T-cell (primary cell): ENCODE results near the gene CEBPG. TPM values are rescaled to one million over a fixed set of nuclear protein-coding genes. Genes with fewer than 3 reads are reported as not detected.

Source experiments
- ATAC-seq, 4 experiments: fragments of 200-7000 bp in 3 of 4; fragments of 150-1000 bp in 1 of 4; cut with Tn5 transposase; replicated peaks in 1 of 4; 1 replicate in 3 of 4; 2 replicates in 1 of 4; pipeline ENCODE4 v1.10.0; 2021; ENCODE audit warnings: moderate library complexity in 3 of 4, mild to moderate bottlenecking in 2 of 4, moderate number of reproducible peaks in 1 of 4
- CTCF ChIA-PET, 2 donors: fragments of 300-600 bp; sonication (Branson Sonifier 250); formaldehyde crosslinking; loops; one replicate each; lab custom pipeline; 2022; ENCODE audit warnings: antibody characterized with exemption in 2 of 2; lab: Charles Lee
- POLR2A ChIA-PET, 2 donors: fragments of 300-600 bp; sonication (Branson Sonifier 250); formaldehyde crosslinking; loops; one replicate each; lab custom pipeline; 2022; ENCODE audit warnings: antibody characterized with exemption in 2 of 2; lab: Charles Lee
- DNase-seq, 35 experiments: peaks; one replicate each; pipeline versions ENCODE4 v3.0.0 to v3.0.0-alpha.2; 2013 to 2023
- H3K27ac ChIP-seq: one replicate; pipeline ENCODE4 v1.5.1; 2013; ENCODE audit warnings: low read length
- H3K27me3 ChIP-seq, 2 experiments: replicated peaks in 1 of 2; 1 replicate in 1 of 2; 2 replicates in 1 of 2; pipeline versions ENCODE4 v1.6.1 to v1.7.0; 2013; ENCODE audit warnings: low read length in 1 of 2, mixed read lengths in 1 of 2; ENCODE audit not compliant: control insufficient read depth in 2 of 2, insufficient read depth in 2 of 2; ENCODE audit errors: extremely low read depth in 1 of 2
- H3K36me3 ChIP-seq, 2 donors: 1 replicate in 1 of 2; 2 replicates in 1 of 2; pipeline versions ENCODE4 v1.6.1 to v1.7.0; 2013; ENCODE audit warnings: low read length in 1 of 2; ENCODE audit not compliant: control insufficient read depth in 2 of 2, insufficient read depth in 1 of 2; ENCODE audit errors: extremely low read depth in 1 of 2
- H3K4me1 ChIP-seq, 2 experiments: 1 replicate in 1 of 2; 2 replicates in 1 of 2; pipeline versions ENCODE4 v1.6.1 to v1.7.0; 2013; ENCODE audit warnings: low read length in 2 of 2, mixed read lengths in 1 of 2; ENCODE audit not compliant: insufficient read depth in 2 of 2, control insufficient read depth in 1 of 2; ENCODE audit errors: extremely low read depth in 1 of 2
- H3K4me3 ChIP-seq, 2 donors: 1 replicate in 1 of 2; 2 replicates in 1 of 2; pipeline versions ENCODE4 v1.5.1 to v1.7.0; 2013; ENCODE audit warnings: mild to moderate bottlenecking in 2 of 2, low read length in 1 of 2, moderate library complexity in 1 of 2; ENCODE audit not compliant: control insufficient read depth in 1 of 2; ENCODE audit errors: extremely low read depth in 1 of 2
- H3K9me3 ChIP-seq: 2 replicates; pipeline ENCODE4 v1.7.0; 2013
- H3K27ac Mint-ChIP-seq, 2 donors: one replicate each; pipeline ENCODE4 v1.8.0; 2020 to 2021; ENCODE audit warnings: mild to moderate bottlenecking in 2 of 2, mixed read lengths in 2 of 2
- H3K27me3 Mint-ChIP-seq, 2 donors: one replicate each; pipeline ENCODE4 v1.8.0; 2021 to 2022; ENCODE audit warnings: mixed read lengths in 2 of 2
- H3K36me3 Mint-ChIP-seq: one replicate; pipeline ENCODE4 v1.8.0; 2021; ENCODE audit warnings: mixed read lengths
- H3K4me1 Mint-ChIP-seq, 3 donors: one replicate each; pipeline ENCODE4 v1.8.0; 2020 to 2022; ENCODE audit warnings: mixed read lengths in 3 of 3, mild to moderate bottlenecking in 1 of 3
- H3K4me3 Mint-ChIP-seq, 3 donors: one replicate each; pipeline ENCODE4 v1.8.0; 2020 to 2022; ENCODE audit warnings: mild to moderate bottlenecking in 3 of 3, mixed read lengths in 3 of 3, moderate library complexity in 3 of 3
- H3K9me3 Mint-ChIP-seq, 3 donors: one replicate each; pipeline ENCODE4 v1.8.0; 2020 to 2022; ENCODE audit warnings: mixed read lengths in 3 of 3
- WGBS: methylation state at CpG from one replicate; pipeline ENCODE4 v1.1.5; 2013; ENCODE audit warnings: missing lambda C conversion rate; ENCODE audit not compliant: insufficient coverage; 5-methylcytosine and 5-hydroxymethylcytosine counted together
- total RNA-seq, 35 experiments: library from RNA in 6 of 35; stranded (reverse) in 6 of 35; fragments of 120-200 nt in 1 of 35; gene quantifications; one replicate each; pipeline versions ENCODE4 v1.2.1 to v1.2.4 and lab custom pipeline; 2013 to 2026

The CEBPG gene
- total RNA-seq, 5 donors from 2014 or later (not counting 1 experiment from before 2014, with no cell fraction given) = 15.9 to 27.1 (median 25.1) TPM

- H3K4me1 Mint-ChIP-seq = no peaks in the 10 kb centered on the region
- H3K27me3 ChIP-seq = no peaks in the 10 kb centered on the region
- 89% methylated on average over 17 of the region's 22 CpGs for WGBS
- DNase-seq (no peak), ATAC-seq (no peak)
- H3K36me3 ChIP-seq = peaks cover 0 to 3% of the 10 kb centered on the region in 2 donors
- H3K27ac ChIP-seq = no peak overlapping the region
- H3K4me3 Mint-ChIP-seq = no peak overlapping the region
- no peaks in the 10 kb centered on the region for H3K4me1 ChIP-seq
- no peaks in the 10 kb centered on the region for H3K9me3 Mint-ChIP-seq
- H3K27ac Mint-ChIP-seq = no peak overlapping the region
- ChIA-PET POLR2A (no interaction called here), CTCF (interaction anchor here in 1 of 2 donors (0.7 kb wide), 1 partner anchor 164 kb away, joined by 4 read pairs; no protein-coding TSS in a partner anchor)
- H3K36me3 Mint-ChIP-seq = peaks cover 4% of the 10 kb centered on the region
- no peaks in the 10 kb centered on the region for H3K27me3 Mint-ChIP-seq
- H3K4me3 ChIP-seq = no peak overlapping the region
- no peaks in the 10 kb centered on the region for H3K9me3 ChIP-seq
Observed at GRCh38 chr19:33399745-33400681, 26.5 kb downstream of the CEBPG start.

DNA sequence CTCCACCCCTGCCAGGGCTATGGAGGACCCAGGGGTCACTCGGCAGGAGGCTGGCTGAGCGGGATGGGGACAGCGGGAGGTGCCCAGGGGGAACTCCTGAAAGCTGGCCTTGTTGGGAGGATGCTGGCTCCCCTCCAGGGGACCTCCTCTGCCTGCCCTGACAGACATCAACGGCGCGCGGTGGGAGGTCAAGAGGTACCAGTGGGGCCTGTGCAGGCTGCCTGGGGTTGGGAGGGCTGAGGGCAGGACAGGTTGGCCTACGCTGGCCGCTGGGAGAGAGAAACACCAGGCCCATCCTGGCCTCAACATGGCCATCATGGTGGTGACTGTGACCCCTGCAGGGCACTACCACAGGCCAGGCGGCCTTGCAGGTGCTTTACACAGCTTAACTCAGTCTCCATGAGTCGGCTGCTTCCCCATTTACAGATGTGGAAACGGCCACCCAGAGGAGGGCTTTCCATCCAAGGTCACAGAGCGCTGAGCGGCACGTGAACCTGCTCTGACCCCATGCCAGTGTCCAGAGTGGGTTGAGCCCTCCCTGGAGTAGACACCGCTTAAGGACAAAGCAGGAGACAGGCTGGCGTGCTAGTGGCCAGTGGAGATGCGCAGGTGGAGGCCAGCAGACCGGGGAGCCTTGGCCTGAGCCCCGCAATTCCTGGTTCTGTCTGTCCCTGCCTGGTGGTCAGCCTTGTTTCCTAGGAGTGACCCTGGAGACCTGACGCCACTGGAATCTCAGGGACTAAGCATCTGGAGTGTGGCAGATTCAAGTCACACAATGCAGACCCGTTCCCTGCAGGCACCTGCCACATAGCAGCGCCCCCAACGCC, 27.6 kb downstream of the CEBPG start:
- no peaks in the 10 kb centered on the region for H3K4me1 Mint-ChIP-seq
- H3K4me3 Mint-ChIP-seq = no peak overlapping the region
- no peak overlapping the region for H3K27ac ChIP-seq
- WGBS = 87% methylated on average over 20 of the region's 24 CpGs
- no peaks in the 10 kb centered on the region for H3K9me3 Mint-ChIP-seq
- H3K9me3 ChIP-seq = no peaks in the 10 kb centered on the region
- peaks cover 4% of the 10 kb centered on the region for H3K36me3 Mint-ChIP-seq
- H3K4me1 ChIP-seq = no peaks in the 10 kb centered on the region
- ATAC-seq (no peak), DNase-seq (peak in 1 of 35 experiments; percentile 1)
- POLR2A ChIA-PET = no interaction called here
- no peaks in the 10 kb centered on the region for H3K27me3 ChIP-seq
- CTCF ChIA-PET = interaction anchor here in 1 of 2 donors (0.7 kb wide), 1 partner anchor 165 kb away, joined by 4 read pairs; no protein-coding TSS in a partner anchor
- H3K4me3 ChIP-seq = no peak overlapping the region
- peaks cover 0 to 3% of the 10 kb centered on the region in 2 donors for H3K36me3 ChIP-seq
- no peak overlapping the region for H3K27ac Mint-ChIP-seq
- no peaks in the 10 kb centered on the region for H3K27me3 Mint-ChIP-seq

- DNase-seq (peak in 1 of 35 experiments; percentile 2), ATAC-seq (no peak)
- Histone ChIP-seq H3K4me3 (no peak overlapping the region), H3K36me3 (peaks cover 0 to 3% of the 10 kb centered on the region in 2 donors), H3K27ac (no peak overlapping the region), H3K9me3 (no peaks in the 10 kb centered on the region), H3K27me3 (no peaks in the 10 kb centered on the region), H3K4me1 (peaks cover 0 to 3% of the 10 kb centered on the region in 2 experiments)
- CTCF ChIA-PET = interaction anchor here in 1 of 2 donors (0.6 kb wide), 1 partner anchor 229 kb away, joined by 6 read pairs; no protein-coding TSS in a partner anchor
- POLR2A ChIA-PET = no interaction called here
- Mint-ChIP-seq H3K36me3 (peaks cover 4% of the 10 kb centered on the region), H3K27ac (no peak overlapping the region), H3K9me3 (no peaks in the 10 kb centered on the region), H3K4me1 (no peaks in the 10 kb centered on the region), H3K4me3 (no peak overlapping the region), H3K27me3 (no peaks in the 10 kb centered on the region)
- WGBS = 94% methylated on average over 20 of the region's 30 CpGs
Observed at GRCh38 chr19:33401683-33402420, 28.3 kb downstream of the CEBPG start.

GRCh38 chr19:33402421-33403220, 29.1 kb downstream of the CEBPG start:
- no peak for ATAC-seq
- POLR2A ChIA-PET = no interaction called here

GRCh38 chr19:33403221-33403972, 29.9 kb downstream of the CEBPG start:
- no peaks in the 10 kb centered on the region for H3K27me3 Mint-ChIP-seq
- no peak overlapping the region for H3K4me3 Mint-ChIP-seq
- CTCF ChIA-PET = interaction anchor here in 1 of 2 donors (0.5 kb wide), 1 partner anchor 780 kb away, joined by 7 read pairs; no protein-coding TSS in a partner anchor
- DNase-seq = peak in 1 of 35 experiments; percentile 2
- POLR2A ChIA-PET = no interaction called here
- no peak for ATAC-seq
- no peaks in the 10 kb centered on the region for H3K9me3 Mint-ChIP-seq
- Histone ChIP-seq H3K9me3 (no peaks in the 10 kb centered on the region), H3K27me3 (no peaks in the 10 kb centered on the region), H3K4me3 (no peak overlapping the region), H3K4me1 (peaks cover 0 to 6% of the 10 kb centered on the region in 2 experiments), H3K36me3 (peaks cover 0 to 3% of the 10 kb centered on the region in 2 donors), H3K27ac (no peak overlapping the region)
- peaks cover 4% of the 10 kb centered on the region for H3K36me3 Mint-ChIP-seq
- no peaks in the 10 kb centered on the region for H3K4me1 Mint-ChIP-seq
- 82% methylated on average over 6 of the region's 18 CpGs for WGBS
- no peak overlapping the region for H3K27ac Mint-ChIP-seq

More at GRCh38 chr19:33402421-33403220, 29.1 kb downstream of the CEBPG start:
- H3K27me3 Mint-ChIP-seq = no peaks in the 10 kb centered on the region
- H3K27ac Mint-ChIP-seq = no peak overlapping the region
- no peak overlapping the region for H3K4me3 Mint-ChIP-seq
- peaks cover 4% of the 10 kb centered on the region for H3K36me3 Mint-ChIP-seq
- H3K4me1 ChIP-seq = peaks cover 0 to 6% of the 10 kb centered on the region in 2 experiments
- WGBS = 87% methylated on average over 13 of the region's 18 CpGs
- no peak overlapping the region for H3K27ac ChIP-seq
- H3K4me1 Mint-ChIP-seq = no peaks in the 10 kb centered on the region
- peaks cover 0 to 3% of the 10 kb centered on the region in 2 donors for H3K36me3 ChIP-seq
- H3K9me3 Mint-ChIP-seq = no peaks in the 10 kb centered on the region
- no peaks in the 10 kb centered on the region for H3K27me3 ChIP-seq
- no peak for DNase-seq
- H3K9me3 ChIP-seq = no peaks in the 10 kb centered on the region
- H3K4me3 ChIP-seq = no peak overlapping the region
- CTCF ChIA-PET = no interaction called here
